ENCODE measurements around the gene VPS51.
"Not testable (repeated sequence)": the region's sequence is repeated elsewhere in the genome, so short reads cannot be mapped to it uniquely, and the experiment has no call there.

Gene VPS51

DNA sequence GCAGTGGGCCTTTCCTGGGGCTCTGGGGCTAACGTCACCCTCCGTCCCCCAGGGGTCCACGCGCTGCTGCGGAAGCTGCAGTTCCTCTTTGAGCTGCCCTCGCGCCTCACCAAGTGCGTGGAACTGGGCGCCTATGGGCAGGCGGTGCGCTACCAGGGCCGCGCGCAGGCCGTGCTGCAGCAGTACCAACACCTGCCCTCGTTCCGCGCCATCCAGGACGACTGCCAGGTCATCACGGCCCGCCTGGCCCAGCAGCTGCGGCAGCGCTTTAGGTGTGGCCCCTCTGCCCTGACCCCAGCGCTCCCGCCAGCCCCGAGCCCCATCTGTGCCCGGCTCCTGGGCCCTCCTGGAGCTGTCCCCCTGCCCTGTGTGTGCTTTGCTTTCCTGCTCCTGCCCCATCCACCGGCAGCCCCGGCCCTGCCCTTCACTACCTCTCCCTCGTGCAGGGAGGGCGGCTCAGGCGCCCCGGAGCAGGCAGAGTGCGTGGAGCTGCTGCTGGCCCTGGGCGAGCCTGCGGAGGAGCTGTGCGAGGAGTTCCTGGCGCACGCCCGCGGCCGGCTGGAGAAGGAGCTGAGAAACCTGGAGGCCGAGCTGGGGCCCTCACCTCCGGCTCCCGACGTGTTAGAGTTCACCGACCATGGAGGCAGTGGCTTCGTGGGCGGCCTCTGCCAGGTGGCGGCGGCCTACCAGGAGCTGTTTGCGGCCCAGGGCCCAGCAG lies 11.9 kb downstream of the VPS51 start:
- DNase-seq (ENCODE audit: low spot score): no peak

DNA sequence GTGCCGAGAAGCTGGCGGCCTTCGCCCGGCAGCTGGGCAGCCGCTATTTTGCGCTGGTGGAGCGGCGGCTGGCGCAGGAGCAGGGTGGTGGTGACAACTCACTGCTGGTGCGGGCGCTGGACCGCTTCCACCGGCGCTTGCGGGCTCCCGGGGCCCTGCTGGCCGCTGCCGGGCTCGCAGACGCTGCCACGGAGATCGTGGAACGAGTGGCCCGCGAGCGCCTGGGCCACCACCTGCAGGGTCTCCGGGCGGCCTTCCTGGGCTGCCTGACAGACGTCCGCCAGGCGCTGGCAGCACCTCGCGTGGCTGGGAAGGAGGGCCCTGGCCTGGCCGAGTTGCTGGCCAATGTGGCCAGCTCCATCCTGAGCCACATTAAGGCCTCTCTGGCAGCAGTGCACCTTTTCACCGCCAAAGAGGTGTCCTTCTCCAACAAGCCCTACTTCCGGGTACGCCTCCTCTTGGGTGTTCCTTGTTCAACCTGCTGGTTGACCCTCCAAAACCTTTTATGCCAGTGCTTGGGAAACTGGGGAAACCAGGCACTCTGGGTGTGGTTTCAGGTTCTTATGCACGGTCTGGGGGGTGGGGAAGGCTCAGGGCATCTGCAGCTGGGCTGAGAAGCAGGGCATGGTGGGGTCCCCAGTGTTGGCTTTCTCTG lies 12.6 kb downstream of the VPS51 start:
- no peak for DNase-seq (ENCODE audit: low spot score)

DNA sequence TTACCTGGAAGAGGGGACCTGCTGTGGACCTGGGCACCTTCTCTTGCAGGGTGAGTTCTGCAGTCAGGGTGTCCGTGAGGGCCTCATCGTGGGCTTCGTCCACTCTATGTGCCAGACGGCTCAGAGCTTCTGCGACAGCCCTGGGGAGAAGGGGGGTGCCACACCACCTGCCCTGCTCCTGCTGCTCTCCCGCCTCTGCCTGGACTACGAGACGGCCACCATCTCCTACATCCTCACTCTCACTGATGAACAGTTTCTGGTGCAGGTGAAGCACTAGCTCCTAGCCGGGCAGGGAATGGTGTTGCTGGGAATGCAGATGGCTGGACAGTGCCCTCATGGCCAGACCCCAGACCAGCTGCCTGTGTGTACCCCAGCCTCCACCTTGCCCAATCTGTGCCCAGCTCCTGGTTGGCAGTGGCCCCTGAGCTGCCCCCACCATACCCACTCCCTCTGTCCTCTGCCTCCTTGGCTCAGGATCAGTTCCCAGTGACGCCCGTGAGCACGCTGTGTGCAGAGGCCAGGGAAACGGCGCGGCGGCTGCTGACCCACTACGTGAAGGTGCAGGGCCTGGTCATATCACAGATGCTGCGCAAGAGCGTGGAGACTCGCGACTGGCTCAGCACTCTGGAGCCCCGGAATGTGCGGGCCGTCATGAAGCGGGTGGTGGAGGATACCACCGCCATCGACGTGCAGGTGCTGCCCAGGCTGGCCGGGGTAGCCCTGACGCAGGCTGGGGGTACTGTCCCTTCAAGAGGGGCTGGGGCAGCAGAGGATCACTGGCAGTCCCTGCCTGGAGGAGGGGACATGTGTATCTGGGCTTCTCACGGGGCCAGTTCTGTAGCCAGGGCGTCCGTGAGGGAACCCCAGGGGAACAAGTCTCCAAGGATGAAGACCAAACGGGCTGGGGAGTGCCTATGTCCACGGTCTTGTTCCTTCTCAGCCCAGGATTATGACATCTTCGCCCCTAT lies 13.5 kb downstream of the VPS51 start:
- no peak for DNase-seq (ENCODE audit: low spot score)

DNA sequence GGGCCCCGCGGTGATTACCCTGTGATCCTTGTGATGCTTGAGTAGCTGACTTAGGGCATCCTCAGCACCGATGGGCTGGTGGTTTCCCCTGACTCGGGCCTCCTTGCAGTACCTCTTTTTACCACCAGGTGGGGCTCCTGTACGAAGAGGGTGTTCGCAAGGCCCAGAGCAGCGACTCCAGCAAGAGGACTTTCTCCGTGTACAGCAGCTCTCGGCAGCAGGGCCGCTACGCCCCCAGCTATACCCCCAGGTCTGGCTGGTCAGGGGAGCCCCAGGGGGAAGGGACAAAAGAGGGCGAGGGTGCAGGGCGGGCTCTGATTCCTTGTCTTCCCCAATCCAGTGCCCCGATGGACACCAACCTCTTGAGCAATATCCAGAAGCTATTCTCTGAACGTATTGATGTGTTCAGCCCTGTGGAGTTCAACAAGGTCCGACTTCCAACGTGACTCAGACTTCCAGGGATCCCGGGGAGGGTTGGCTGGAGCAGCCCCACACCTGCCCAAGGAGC lies 14.4 kb downstream of the VPS51 start:
- peak; percentile 93 for DNase-seq (ENCODE audit: low spot score)

DNA sequence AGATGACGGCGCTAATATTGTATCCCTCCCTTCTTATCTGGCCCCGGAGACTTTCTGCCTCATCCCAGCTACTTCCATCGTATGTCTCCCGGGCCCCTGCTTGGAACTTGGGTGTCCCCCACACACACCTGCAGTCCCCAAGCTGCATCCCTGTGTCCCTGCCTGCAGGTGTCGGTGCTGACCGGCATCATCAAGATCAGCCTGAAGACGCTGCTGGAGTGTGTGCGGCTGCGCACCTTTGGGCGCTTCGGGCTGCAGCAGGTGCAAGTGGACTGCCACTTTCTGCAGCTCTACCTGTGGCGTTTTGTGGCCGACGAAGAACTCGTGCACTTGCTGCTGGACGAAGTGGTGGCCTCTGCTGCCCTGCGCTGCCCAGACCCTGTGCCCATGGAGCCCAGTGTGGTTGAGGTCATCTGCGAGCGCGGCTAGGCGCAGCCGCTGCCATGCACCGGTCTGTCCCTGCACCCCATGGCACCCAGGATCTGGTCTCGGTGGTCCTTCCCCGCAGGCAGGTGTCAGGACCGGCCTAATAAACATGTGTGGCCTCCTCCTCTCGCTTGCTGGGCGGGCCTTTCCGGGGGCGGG lies 15.2 kb downstream of the VPS51 start:
- no peak for DNase-seq (ENCODE audit: low spot score)

DNA sequence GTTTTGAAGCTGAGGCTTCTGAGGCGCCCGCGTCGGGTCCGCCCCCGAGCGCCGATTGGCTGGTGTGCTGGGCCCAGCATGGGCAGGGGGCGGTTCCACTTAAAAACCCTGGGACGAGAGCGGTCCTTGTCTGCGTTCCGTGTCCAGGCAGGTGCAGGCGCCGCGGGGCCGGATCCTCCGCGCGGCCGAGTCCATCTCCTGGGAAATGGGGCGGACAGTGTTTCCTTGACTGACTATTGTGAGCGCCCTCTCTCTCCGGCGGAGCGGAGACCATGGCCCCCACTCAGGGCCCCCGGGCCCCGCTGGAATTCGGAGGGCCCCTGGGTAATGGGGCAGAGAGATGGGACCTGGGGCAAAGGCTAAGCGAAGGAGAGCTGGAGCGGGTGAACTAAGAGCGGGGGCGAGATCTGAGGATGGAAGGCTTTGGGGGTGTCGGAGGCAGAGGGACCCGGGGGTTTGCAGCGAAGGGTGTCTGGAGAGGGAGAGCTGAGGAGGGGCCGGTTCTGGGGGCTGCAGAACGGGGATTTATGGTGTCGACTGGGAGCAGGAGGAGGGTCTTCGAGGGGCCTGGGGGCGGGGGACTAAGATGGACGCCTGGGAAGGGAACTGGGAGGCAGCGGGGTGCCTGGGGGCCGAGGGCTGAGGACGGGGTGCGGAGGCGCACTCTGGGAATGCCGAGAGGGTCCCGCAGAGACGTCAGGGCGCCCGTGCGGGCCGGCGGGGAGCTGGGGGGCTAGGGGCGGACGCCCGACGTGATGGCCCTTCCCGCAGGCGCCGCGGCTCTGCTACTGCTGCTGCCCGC lies 15.9 kb downstream of the VPS51 start, which contains the start of gene TM7SF2:
TM7SF2 (plus strand) TSS at position 129 of the 802 bp plus-strand sequence; CDS start at position 273, 144 bp downstream.
- DNase-seq (ENCODE audit: low spot score): peak; percentile 96

DNA sequence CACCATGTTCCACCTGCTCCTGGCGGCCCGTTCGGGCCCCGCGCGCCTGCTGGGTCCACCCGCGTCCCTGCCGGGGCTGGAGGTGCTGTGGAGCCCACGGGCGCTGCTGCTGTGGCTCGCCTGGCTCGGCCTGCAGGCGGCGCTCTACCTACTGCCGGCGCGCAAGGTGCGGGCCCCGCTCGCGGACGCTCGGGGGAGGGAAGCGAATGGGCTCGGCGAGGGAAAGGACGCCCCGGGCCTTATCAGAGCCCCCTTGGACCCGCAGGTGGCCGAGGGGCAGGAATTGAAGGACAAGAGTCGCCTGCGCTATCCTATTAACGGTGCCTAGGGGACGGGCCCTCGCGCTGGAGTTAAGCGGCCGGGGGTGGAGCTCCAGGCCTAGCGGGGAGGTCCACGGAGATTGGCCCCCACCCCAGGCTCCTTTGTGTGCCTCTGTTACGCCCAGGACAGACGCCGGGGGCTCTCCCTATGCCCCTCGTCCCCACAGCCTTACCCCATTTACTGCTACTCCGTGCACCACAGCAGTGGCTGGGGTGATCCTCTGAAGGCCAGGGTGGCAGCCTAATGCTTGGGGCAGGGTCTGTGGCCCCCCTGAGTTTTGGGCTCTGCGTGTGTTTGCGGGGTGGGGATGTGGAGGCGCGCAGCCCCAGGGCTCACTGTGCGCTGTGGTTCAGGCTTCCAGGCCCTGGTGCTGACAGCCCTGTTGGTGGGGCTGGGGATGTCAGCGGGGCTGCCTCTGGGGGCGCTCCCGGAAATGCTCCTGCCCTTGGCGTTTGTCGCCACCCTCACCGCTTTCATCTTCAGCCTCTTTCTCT lies 16.7 kb downstream of the VPS51 start:
- DNase-seq (ENCODE audit: low spot score): peak; percentile 61

DNA sequence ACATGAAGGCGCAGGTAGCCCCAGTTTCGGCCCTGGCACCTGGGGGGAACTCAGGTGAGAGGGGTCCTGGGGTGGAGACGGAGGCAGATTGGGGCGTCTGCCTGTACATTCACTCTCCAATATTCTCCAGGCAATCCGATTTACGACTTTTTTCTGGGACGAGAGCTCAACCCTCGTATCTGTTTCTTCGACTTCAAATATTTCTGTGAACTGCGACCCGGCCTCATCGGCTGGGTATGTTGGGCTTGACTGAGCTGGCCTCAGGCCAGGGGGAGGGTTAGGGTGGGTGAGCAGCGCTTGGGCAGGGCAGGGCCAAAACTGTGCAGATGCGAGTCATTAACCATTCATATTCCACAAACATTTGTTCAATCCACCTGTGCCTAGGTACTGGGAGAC lies 17.3 kb downstream of the VPS51 start:
- no peak for DNase-seq (ENCODE audit: low spot score)

DNA sequence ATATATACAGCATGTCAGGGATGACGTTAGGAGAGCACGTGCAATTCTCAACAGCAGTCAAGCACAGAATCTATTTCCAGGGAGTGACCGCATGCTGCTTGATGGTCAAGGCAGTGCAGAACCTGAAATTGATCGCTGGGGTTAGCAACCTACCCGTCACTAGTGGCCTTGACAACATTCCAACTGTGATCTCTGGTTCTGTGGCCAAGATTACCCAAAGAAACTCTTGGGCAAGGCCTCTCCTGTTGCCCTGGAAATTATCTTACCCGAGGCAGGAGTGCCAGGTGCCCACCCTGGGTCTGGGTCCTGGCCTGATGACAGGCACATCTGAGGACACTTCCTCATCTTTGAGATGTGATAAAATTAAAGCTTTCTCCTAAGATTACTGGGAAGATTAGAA lies 17.8 kb downstream of the VPS51 start:
- DNase-seq (ENCODE audit: low spot score): no peak

DNA sequence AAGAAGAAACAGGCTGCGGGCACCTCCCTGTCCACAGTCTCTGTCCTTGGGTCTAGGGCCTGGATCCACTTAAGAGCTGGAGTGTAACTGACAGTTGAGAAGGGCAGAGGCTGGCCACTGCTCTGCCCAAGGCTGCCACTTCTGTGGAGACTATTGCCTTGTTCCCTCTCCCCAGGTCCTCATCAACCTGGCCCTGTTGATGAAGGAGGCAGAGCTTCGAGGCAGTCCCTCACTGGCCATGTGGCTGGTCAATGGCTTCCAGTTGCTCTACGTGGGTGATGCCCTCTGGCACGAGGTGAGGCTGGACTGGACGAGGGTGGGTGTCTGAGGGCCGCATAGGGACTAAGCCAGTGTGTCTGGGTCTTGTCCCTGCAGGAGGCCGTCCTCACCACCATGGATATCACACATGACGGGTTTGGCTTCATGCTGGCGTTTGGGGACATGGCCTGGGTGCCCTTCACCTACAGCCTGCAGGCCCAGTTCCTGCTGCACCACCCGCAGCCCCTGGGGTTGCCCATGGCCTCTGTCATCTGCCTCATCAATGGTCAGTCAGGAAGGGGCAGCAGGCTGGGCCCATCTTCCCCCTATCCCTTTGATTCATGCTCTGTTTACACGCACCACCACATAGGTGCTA lies 18.6 kb downstream of the VPS51 start:
- DNase-seq (ENCODE audit: low spot score): no peak

DNA sequence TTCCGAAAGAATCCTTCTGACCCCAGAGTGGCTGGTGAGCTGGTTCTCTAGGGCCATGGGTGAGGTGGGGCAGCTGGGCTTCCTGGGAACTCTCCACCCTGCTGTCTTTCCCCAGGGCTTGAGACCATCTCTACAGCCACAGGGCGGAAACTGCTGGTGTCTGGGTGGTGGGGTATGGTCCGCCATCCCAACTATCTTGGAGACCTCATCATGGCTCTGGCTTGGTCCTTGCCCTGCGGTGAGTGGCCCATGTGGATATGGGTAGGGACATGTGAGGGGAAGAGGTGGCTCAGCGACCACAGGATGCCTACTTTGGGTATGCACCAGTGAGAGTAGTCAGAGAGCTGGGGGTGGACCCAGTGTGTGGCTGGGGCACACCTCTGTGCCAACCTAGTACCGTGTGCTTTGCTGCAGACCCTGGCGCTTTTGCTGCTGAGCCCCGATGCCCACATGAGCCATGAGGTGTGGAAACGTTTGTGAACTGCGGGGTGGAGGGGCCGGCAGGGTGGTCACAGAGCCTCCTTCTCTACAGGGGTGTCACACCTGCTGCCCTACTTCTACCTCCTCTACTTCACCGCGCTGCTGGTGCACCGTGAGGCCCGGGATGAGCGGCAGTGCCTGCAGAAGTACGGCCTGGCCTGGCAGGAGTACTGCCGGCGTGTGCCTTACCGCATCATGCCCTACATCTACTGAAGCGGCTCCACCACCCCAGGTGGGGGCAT lies 19.5 kb downstream of the VPS51 start:
- no peak for DNase-seq (ENCODE audit: low spot score)

DNA sequence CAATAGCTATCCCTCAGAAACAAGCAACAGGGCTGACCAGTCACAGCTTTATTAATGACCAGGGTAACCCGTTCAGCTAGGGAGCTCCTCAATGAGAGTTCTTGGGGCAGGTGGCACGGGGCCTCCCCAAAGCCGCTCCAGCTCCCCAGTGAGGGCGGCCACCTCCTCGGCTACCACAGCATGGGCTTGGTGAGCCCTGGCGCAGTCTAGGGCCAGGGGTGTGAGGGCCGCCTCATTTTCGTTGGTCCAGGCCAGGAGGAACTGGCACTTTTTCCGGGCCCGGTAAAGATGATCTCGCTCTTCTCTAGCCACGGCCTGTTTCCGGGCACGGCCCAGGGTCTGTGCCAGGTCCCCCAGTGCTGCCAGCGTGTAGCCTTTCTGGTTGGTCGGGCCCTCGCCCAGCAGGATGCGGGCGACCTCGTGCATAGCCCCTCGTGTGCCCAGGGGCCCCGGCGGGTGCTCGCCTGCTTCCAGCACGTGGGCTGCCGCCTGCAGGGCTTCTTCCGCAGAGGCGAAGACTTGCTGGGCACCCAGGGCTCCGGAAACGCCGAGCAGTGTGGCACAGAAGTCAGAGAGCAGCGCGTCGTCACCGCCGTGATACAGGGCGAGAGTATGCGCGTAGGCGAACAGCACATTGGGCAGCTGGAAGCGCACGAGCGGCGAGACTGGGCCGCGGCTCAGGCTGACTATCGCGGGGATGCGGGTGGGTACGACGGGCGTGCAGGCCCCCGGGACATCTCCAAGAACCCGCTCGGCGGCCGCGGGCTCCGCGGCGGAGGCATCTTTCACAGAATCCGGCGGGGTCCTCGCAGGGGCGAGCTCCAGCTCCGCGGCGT lies 20.6 kb downstream of the VPS51 start:
- no peak for DNase-seq (ENCODE audit: low spot score)

DNA sequence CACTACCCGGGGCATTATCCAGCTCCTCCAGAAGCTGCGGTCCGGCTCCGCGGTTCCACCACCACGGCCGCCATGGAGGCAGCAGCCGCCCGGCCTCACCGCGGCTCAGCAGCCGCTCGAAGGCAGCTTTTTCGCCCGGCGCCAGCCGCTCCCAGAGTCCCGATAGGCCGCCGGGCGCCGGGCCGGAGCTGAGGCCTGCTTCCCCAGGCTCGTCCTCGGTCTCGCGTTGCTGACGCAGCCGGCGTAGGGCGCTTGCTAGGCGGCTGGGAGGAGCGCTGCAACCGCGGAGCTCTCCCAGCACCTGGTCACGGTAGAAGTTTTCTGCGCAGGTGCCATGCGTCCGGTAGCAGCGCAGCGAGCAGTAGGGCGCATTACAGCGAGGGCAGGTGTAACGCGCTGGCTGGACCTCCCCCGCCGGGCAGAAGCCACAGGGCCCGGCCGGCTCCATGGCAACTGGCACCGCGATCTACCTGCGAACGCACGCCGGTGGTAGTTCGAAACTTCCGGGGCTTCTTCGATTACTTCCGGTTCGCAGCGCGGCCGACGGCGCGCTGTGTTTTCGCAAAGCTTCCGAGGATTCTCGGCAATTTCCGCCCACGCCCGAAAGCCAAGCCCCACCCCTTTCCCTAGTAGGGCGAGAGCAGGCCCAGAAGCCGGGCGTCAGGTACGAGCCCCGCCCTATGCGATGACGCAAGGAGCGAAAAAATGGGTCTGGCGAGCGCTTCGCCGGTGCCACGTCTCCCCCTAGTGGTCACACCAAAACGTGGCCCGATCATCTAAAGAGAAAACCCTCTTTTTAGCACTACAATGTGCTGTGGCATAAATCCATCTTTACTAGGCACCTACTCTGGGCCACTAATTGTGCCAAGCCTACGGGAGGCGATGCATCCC lies 21.4 kb downstream of the VPS51 start, which contains the start of gene ZNHIT2:
ZNHIT2 (minus strand) TSS at position 496 of the 891 bp plus-strand sequence; CDS start at position 448, 48 bp downstream.
- peak; percentile 76 for DNase-seq (ENCODE audit: low spot score)

DNA sequence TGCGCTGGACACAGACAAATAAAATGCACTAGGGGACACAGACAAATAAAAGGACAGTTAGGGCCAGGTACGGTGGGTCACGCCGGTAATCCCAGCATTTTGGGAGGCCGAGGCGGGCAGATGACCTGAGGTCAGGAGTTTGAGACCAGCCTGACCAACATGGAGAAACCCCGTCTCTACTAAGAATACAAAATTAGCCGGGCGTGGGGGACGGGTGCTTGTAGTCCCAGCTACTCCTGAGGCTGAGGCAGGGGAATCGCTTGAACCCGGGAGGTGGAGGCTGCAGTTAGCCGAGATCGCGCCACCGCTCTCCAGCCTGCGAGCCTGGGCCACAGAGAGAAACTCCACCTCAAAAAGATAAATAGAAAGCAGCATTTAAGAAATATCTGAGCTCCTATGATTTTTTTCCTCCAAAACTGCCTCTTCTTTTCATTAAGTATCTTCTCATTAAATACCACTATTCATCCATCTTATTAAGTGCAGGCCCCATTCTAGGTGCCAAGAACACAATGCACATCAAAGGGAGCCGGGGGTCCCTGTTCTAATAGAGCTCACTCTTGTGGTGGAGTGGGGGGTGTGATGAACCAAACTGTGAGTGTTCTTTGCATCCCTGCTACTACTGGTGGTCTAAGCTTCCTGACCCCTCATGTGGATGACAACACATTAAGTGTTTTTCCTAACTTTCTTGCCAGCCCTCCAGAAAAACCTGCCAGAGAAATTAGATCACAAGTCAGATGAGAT lies 22.3 kb downstream of the VPS51 start:
- no peak for DNase-seq (ENCODE audit: low spot score)

DNA sequence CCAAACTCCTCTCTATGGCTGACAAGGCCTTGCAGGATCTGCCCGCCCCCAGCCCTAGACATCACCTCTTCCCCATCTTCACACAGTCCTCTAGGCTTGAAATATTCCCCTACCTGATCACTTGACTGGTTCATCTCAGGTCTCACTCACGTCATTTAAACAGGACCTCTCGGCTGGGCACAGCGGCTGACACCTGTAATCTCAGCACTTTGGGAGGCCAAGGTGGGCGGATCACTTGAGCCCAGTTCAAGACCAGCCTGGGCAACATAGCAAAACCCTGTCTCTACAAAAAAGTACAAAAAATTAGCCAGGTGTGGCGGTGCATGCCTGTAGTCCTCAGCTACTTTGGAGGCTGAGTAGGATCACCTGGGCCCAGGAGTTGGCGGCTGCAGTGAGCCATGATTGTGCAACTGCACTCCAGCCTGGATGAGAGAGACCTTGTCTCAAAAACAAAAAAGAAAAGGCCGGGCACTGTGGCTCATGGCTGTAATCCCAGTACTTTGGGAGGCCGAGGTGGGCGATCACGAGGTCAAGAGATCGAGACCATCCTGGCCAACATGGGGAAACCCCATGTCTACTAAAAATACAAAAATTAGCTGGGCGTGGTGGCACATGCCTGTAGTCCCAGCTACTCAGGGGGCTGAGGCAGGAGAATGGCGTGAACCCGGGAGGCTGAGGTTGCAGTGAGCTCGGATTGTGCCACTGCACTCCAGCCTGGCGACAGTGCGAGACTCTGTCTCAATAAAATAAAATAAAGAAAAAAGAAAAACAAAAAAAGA lies 23.1 kb downstream of the VPS51 start:
- not testable (repeated sequence) for DNase-seq (ENCODE audit: low spot score)

DNA sequence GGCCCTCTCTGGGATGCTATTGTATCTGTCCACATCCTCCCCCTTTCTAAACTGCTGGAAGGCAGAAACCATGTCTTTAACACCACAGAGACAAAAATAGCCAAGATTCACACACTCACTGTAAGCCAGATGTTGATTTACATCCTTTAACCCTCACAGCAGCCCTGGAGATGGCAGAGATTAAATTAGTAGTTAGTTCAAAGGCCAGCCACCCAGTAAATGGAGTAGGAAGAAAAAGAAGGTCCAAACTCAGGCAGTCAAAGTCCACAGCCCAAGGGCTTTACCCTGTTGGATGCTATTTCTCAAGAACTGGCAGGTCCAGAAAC lies 23.6 kb downstream of the VPS51 start:
- DNase-seq (ENCODE audit: low spot score): no peak

Data from HuH-7.5 (cell line).